NCI-H2029 treated with DMSO at 0.1 percent for 48 hours (cell line): ENCODE data around the gene TREML4.
A peak's percentile ranks its signal among the peaks of the same experiment; 100 is the strongest.

ENCODE experiments used
- DNase-seq: peaks from one replicate; lab custom pipeline; 2025; lab: John Stamatoyannopoulos, UW

The TREML4 gene

DNA sequence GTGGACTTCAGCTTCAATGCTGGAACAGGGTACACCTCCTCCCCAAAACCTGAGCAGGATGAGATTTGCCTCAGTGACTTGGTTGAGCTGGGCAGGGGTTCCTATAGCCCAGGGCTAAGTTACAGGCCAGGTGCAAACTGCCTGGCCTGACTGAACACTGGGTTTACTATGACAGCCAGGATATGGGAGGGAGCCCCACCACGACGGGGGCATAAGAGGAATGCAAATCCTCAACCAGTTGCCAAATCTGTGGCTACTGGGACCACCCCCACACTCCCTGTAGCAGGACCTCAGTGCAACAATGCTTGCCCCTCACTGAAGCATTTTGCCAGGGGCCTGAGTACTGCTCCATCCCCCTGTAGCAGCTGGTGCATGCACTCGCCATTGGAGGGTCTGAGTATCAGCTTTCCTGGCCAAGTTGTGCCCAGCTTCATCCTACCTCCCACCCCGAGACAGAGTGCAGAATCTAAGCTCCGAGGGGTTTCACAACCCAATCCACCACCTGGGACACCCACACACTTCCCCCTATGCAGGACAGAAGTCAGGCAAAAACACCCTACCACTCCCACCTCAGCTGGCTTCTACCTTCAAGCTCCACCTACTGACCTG is 27.6 kb downstream of the TREML4 start:
- DNase-seq, result no peak

- DNase-seq, result no peak
Measured at GRCh38 chr6:41256383-41256782, 28.2 kb downstream of the TREML4 start.

GRCh38 chr6:41257369-41258195 is 29.4 kb downstream of the TREML4 start:
- DNase-seq, result peak; percentile 72

DNA sequence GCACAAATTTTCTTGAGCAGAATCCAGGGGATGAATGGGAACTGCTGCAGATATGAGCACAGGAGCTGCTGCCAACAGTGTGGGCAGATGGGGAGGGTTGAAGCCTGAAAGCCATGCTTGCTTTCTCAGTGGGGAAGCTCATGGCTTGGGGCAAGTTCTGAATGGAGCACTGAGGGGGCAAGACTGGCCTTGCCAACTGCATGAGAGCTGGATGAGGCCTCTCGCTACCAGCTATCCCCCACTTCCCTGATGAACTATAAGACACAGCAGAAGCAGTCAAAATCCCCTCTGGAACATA is 30.0 kb downstream of the TREML4 start:
- no peak for DNase-seq

- no peak for DNase-seq
Measured at GRCh38 chr6:41262401-41262800, 34.3 kb downstream of the TREML4 start.

GRCh38 chr6:41263267-41263666 is 35.1 kb downstream of the TREML4 start:
- DNase-seq, result no peak

DNA sequence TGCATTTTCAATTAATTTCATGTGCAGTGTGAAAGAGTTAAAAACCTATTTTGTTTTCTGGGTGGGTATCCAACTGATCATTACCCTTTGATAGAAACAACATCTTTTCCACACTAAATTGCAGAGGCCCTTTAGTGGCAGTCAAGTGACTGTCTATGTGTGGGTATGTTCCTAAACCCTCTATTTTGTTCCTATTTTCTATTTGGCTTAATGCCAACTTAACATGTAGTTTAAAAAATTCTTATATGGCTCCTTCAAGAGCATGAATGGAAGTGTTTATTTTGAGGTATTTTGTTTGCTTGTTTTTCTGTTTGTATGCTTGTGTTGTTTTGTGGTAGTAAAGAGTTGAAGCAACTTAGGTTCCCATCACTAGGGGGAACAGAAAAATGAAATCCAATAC is 38.4 kb downstream of the TREML4 start:
- DNase-seq, result no peak

GRCh38 chr6:41268478-41268877 is 40.3 kb downstream of the TREML4 start:
- DNase-seq, result no peak

DNA sequence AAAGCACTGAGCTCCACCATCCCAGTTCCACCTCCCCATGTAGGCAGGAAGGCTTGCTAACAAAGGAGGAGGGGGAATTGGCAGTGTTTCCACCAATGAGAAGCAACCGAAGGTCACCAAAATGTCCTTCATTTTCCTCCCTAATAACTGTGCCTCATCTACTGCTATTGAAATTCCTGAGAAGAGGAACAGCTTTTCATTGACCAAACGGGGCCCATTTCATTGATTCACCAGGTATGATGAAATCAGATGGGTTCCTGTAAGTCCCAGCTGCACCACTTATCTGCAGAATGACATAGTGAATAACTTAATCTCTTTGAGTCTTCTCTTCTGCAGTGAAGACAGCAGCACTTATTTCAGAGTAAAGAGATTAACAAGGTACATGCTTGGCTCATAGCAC is 41.0 kb downstream of the TREML4 start:
- DNase-seq, result no peak

DNA sequence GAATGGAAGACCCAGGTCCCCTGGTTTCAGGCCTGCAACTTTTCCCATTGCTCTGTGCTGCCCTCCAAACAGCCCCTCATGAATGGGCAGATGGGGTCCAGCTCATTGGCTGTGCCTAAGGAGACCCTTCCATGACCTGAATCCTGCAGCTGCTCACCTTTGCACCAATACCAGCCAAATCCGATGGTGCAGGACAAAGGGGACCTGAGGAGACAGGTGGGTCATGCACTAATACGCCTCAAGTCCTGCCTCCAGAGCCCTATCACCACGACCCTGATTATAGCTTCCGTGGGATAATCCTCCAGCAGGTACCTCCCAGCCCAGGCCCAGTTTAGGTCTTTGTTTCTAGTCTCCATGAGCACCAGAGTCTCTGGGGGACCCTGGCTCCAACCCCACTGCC is 41.6 kb downstream of the TREML4 start:
- no peak for DNase-seq

DNA sequence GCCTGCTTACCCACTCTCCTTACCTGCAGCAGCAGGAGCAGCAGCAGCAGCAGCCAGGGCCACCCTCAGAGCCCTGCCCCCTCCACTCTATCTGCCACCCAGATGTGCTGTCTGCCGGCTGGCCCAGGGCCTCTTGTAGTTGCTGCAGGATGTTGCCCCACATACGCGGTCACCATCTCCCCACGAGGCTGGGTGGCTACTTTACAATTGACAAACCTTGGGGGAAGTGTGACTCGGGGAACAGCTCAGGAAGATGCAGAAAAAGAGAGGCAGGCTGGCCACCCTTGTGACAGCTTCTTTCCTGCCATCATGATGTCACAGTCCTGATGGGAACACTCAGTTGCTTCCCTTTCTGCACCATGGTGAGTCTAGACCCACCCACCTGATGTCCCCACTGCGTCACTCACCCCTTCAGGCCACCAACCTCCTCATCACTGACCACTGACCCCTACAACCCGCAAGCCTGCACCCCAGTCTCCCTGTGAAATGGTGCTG is 43.8 kb downstream of the TREML4 start:
- DNase-seq, result no peak

GRCh38 chr6:41272591-41273240 is 44.6 kb downstream of the TREML4 start:
- no peak for DNase-seq

- peak; percentile 21 for DNase-seq
Measured at GRCh38 chr6:41273714-41274113, 45.6 kb downstream of the TREML4 start.

DNA sequence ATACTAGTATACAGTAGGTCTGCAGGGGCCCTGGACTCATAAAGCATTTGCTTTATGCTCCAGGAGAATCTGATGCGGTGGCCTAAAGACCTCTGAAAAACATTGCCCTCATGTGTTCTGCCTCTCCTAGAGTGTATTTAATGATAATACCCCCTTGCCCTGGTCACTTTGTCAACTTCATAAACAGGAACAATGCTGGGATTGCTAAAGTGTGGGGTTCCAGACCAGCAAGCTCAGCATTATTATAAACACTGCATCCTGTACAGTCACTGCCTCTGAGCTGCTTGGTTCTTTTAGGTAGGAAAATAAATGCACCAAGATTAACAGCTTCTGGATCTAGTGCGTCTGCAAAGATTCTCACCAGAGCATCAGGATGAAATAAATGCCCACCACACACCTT is 46.1 kb downstream of the TREML4 start:
- no peak for DNase-seq

DNA sequence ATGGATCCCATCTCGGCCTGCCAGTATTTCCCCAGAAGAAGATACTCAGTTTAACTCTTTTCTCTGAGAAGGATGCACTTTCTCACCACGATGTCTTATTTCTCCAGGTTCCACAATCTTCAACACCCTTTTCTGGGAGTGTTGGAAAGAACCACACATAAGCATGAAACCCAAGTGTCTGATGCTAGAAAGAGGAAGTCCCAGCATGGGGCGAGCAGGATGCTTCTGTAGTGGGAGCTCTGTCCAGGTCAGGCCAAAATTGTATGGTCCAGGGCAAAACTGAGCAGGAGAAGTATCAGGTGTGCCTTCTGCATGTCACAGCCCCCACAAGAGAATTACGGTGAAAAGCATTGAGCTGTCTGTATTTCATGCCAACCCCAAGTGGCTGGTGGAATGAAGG is 47.3 kb downstream of the TREML4 start:
- no peak for DNase-seq

DNA sequence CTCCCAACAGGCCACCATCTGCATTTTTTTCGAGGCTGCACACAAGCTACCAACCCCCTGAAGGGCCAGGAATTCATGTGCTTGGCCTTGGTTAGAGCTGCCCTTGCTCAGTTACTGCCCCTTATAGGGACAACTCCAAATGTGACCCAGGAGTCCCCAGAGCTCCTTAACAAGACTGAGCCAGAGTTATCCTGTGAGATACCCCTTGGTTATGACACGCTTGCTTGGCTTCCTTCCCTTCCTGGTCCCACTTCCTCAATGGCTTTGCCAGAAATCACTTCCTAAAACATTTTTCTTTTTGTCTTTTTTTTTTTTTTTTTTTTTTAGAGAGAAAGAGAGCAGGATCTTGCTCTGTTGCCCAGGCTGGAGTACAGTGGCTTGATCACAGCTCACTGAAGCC is 49.5 kb downstream of the TREML4 start:
- DNase-seq, result no peak

GRCh38 chr6:41278699-41279405 is 50.7 kb downstream of the TREML4 start:
- peak; percentile 92 for DNase-seq

DNA sequence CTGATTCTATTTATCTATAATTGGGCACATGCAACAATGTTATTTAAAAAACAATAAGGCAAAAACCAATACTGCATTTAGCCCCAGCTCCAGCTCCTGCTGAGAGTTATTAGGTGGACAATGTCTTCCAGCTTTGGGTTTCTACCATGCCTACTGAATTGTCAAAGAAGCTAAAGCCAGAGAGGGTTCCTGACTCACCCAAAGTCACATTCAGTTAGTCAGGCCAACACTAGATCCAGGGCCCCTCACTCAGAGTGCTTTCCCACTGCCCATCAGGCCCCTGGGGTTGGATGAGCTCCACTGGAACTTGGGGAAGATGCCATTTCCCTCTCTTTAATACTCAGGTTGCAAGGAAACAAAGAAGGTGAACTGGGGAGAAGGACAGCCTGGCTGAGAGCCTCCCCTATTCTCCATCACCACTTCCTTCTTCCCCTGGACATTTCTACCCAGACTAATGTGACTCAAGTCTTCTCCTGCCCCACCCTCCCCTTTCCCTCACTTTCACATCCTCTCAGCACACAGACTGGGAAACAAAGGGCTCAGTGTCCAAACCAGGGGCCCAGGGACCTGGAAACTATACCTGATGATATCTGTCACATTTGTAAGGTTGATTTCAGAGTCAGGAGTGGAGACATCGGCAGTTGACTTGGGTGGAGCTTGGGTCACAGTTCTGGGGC is 52.4 kb downstream of the TREML4 start:
- DNase-seq, result no peak

- DNase-seq, result no peak
Measured at GRCh38 chr6:41283600-41283999, 55.5 kb downstream of the TREML4 start.

DNA sequence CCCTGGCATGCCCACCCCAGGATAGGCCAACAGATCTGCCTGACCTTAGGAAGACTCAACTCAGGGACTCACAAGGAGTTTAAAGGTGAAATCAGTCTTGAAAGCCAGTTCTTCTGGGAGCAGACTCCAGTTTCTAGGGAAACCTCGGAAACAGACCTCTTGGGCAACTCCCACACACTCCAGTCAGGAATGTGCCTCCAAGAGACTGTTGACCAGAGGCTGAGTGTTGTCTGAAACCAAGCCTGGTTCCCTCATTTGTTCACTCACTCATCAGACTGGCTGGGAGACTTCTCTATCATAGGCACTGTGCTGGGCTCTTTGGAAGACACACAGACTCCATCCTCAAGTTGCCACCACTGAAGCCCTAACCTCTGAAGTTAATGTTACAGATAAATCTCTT is 56.6 kb downstream of the TREML4 start:
- DNase-seq, result peak; percentile 19

GRCh38 chr6:41286544-41287346 is 58.6 kb downstream of the TREML4 start, which contains the start of gene TREM1:
TREM1 (minus strand) TSS chr6:41286682; CDS start chr6:41286655, 27 bp downstream.
- DNase-seq, result no peak
